22Rv1 (cell line): Measurements from ENCODE around the gene LTBP1.

ENCODE experiments used
- H3K27ac ChIP-seq: fragments of 450-650 bp; 2 replicates; pipeline ENCODE4 v1.5.1; 2017
- ZFX ChIP-seq: fragments of 450-650 bp; IDR thresholded peaks from 2 replicates; pipeline ENCODE4 v1.6.1; 2017; ENCODE audit warnings: antibody characterized with exemption, borderline replicate concordance
- TF ChIP-seq, protein P1 (sequence below): fragments of 450-650 bp; IDR thresholded peaks from 2 replicates; pipeline ENCODE4 v1.5.1; 2017; ENCODE audit warnings: mild to moderate bottlenecking

The LTBP1 gene

DNA sequence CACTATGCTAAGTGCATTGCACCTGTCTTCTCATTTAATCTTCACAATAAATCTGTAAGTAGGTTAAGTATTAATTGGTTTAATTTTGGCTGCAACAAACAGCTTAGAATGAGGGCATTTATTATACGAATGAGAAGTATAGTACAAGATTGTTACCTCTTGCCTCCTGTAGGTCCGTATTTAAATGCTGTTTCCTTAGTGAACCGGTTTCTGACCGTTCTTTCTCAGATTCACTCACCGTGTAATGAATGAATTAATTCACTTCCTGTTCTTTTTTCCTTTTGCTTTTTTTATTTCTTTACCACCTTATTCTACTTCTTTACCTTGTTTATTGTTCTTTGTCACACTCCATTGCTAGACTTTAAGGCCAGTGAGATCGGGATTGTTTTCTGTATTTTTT lies 375.9 kb downstream of the LTBP1 start:
- TF ChIP-seq, protein P1, sequence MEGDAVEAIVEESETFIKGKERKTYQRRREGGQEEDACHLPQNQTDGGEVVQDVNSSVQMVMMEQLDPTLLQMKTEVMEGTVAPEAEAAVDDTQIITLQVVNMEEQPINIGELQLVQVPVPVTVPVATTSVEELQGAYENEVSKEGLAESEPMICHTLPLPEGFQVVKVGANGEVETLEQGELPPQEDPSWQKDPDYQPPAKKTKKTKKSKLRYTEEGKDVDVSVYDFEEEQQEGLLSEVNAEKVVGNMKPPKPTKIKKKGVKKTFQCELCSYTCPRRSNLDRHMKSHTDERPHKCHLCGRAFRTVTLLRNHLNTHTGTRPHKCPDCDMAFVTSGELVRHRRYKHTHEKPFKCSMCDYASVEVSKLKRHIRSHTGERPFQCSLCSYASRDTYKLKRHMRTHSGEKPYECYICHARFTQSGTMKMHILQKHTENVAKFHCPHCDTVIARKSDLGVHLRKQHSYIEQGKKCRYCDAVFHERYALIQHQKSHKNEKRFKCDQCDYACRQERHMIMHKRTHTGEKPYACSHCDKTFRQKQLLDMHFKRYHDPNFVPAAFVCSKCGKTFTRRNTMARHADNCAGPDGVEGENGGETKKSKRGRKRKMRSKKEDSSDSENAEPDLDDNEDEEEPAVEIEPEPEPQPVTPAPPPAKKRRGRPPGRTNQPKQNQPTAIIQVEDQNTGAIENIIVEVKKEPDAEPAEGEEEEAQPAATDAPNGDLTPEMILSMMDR, result no peak
- TF ChIP-seq ZFX, result no peak
- no peak overlapping the region for H3K27ac ChIP-seq

DNA sequence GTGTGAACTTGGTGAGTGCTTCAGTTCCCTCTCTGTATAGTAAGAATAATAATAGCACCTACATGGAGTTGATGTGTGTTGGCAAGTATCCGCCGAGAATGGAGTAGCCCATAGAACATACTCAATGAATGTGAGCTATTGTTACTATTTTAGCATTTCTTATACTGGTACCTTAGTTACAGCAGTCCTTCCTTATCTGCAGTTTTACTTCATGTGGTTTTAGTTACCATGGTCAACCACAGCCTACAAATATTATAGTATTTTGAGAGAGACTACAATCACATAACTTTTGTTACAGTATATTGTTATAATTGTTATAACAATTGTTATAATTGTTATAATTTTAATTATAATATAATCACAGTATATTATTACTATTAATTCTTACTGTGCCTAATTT lies 377.2 kb downstream of the LTBP1 start:
- H3K27ac ChIP-seq, result no peak overlapping the region
- TF ChIP-seq, protein P1, result no peak
- TF ChIP-seq ZFX, result no peak

DNA sequence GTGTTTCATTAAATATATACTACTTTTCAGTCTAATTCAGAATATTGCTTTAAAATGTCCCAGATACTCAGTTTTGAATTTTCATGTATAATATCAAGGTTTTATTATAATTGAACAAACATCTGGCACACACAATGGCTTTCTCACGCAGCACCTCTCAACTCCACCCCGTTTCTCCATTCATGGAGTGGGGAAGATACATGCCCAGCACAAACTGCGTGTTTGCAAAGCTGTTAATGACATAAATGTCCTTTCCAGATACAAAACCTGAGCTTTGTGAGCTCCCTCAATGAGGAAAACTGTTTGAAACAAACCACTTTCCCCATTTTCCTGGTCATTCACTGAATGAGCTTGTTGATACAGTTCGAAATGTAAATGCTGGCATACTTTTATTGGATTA lies 379.3 kb downstream of the LTBP1 start:
- TF ChIP-seq, protein P1, result no peak
- TF ChIP-seq ZFX, result no peak
- H3K27ac ChIP-seq, result no peak overlapping the region

DNA sequence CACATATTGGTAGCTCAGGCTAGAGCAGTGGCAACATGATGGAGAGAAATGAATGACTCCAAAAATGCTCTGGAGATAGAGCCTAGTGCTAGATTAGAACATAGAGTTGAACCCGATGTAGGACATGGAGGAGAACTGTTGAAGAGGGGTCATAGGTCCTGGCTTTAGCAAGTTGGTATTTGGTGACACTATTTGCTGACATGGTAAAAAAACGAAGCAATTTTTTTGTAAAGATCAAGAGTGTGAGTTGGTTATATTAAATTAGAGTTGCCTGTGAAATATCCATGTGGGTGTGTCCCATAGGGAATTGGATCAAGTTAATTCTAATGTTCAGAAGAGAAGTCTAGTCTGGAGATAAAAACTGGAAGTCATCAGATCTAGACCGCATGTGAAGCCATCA lies 386.7 kb downstream of the LTBP1 start:
- H3K27ac ChIP-seq, result no peak overlapping the region
- TF ChIP-seq, protein P1, result no peak
- TF ChIP-seq ZFX, result no peak

DNA sequence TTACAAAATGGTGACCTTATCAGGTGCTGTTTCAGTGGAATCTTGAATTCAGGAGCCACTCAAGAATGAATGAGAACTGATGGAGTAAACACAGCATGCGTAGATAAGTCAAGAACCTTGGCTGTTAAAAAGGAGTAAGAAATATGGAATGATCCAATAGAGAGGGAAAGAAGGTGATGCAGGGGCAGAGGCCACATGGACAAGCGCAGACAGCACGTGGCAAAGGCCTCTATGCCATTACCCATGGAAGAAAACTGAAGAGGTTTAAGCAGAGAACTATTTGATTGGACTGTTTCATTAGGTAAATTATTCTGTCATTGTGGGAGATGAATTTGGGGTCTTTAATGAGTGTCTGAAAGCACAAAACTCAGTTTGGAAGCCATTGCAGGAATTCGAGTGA lies 387.3 kb downstream of the LTBP1 start:
- TF ChIP-seq ZFX, result no peak
- TF ChIP-seq, protein P1, result no peak
- no peak overlapping the region for H3K27ac ChIP-seq

DNA sequence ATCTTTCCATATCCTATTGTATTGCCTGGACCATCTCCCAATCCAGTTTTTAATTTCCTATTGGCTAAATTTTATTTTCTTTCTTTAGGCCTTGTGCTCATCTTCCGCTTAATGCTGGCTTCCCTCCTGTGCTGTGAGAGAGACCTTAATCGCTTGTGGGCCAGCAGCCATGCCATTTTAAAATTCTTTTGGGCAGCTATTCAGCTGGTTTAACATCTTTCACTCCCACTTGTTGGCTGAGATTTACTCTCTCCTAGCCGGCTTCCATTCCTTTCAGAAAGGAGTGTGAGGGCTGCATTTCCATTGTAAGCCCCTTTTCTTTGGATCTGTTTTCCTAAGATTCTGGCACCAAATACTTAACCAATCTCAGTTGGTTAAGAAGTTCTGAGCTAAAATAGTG lies 388.8 kb downstream of the LTBP1 start:
- H3K27ac ChIP-seq, result no peak overlapping the region
- no peak for TF ChIP-seq ZFX

DNA sequence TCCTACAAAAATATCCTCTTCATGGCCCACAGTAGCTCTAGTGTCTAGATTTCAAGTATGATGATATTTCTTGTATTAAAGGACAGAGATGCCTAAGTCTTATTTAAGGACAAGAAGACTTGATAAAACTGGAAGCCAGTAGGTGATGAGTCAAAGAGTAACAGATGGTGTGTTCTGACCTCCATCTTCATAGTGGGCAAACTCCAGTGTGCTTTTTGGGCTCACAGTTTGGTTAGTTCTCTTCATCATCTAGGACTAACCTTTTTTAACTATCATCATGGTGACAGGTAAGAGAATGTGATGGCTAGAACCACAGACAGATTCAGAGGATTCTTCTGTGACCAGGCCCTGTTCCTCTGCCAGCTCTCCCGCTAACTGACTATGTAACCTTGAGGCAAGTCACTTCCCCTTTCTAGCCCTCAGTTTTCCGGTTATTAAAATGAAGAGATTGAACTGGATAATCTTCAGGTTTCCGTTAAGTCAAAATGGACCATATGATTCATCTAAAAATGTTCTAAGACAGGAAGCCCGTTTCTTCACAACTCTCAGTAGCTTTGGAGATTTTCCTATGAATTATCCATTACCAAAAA lies 389.4 kb downstream of the LTBP1 start:
- no peak for TF ChIP-seq ZFX
- TF ChIP-seq, protein P1, result no peak

DNA sequence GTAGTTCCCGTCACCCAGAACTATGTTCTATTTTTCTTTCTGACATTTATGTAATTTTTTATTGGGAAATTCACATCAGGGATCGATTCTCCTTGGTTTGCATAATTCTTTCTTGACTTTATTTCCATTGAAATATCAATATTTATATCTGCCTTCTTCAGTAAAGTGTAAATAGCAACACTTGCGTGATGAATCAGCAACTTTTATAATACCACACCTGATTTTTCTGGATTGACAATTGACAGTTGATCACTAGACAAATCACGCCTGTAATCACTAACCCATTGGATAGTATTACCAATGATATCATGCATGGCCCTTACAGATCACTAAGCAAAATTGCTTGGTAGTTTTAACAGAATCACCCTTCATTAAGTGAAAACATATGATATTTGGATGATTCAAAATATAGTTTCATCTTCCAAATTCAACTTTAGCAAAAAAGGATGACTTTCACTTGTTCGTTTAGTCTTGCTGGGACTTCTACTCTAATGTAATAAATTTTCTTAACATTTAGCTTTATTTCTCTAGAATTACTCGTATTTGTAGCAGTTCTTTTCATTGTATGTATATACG lies 390.7 kb downstream of the LTBP1 start:
- TF ChIP-seq ZFX, result no peak
- TF ChIP-seq, protein P1, result no peak
- H3K27ac ChIP-seq, result no peak overlapping the region

More for the DNA sequence above, 389.4 kb downstream of the LTBP1 start:
- no peak overlapping the region for H3K27ac ChIP-seq
